Astrocyte (in vitro differentiated cells and primary cell): ENCODE results near the gene TAGAP. TPM values are rescaled to one million over a fixed set of nuclear protein-coding genes. Genes with fewer than 3 reads are reported as not detected.

Experiments
- DNase-seq: peaks from one replicate; pipeline ENCODE4 v3.0.0-alpha.2; 2010; ENCODE audit warnings: low read depth
- FAIRE-seq: peaks from 2 replicates; lab custom pipeline; 2011; peaks lifted over from hg19 to GRCh38; lab: Jason Lieb, UNC
- H2AFZ ChIP-seq: 2 replicates; pipeline ENCODE4 v1.6.0; 2012; ENCODE audit warnings: low read depth, low read length, inconsistent platforms
- H3K27ac ChIP-seq: 2 replicates; pipeline ENCODE4 v1.5.1; 2011; ENCODE audit warnings: low read depth, low read length, inconsistent platforms
- H3K27me3 ChIP-seq: 2 replicates; pipeline ENCODE4 v1.6.0; 2011; ENCODE audit warnings: low read length, inconsistent platforms; ENCODE audit not compliant: insufficient read depth
- H3K36me3 ChIP-seq: 2 replicates; pipeline ENCODE4 v1.5.1; 2011; ENCODE audit warnings: low read length, inconsistent platforms; ENCODE audit not compliant: insufficient read depth
- H3K4me1 ChIP-seq: 2 replicates; pipeline ENCODE4 v1.5.1; 2011; ENCODE audit warnings: low read length, inconsistent platforms; ENCODE audit not compliant: insufficient read depth
- H3K4me2 ChIP-seq: 2 replicates; pipeline ENCODE4 v1.6.0; 2012; ENCODE audit warnings: low read length, inconsistent platforms
- H3K4me3 ChIP-seq: 2 replicates; pipeline ENCODE4 v1.5.1; 2011; ENCODE audit warnings: low read depth, mild to moderate bottlenecking, low read length, inconsistent platforms; ENCODE audit not compliant: insufficient read depth
- H3K79me2 ChIP-seq: 2 replicates; pipeline ENCODE4 v1.6.0; 2012; ENCODE audit warnings: mild to moderate bottlenecking, low read length, inconsistent platforms; ENCODE audit not compliant: insufficient read depth
- H3K9ac ChIP-seq: 2 replicates; pipeline ENCODE4 v1.6.0; 2012; ENCODE audit warnings: mild to moderate bottlenecking, low read length, inconsistent platforms
- H3K9me3 ChIP-seq: 2 replicates; pipeline ENCODE4 v1.5.1; 2012; ENCODE audit warnings: low read depth, mild to moderate bottlenecking, low read length, inconsistent platforms; ENCODE audit not compliant: insufficient read depth
- H4K20me1 ChIP-seq: 2 replicates; pipeline ENCODE4 v1.6.0; 2012; ENCODE audit warnings: low read length, inconsistent platforms; ENCODE audit not compliant: insufficient read depth
- H3K27ac Mint-ChIP-seq: one replicate; pipeline ENCODE4 v1.8.0; 2021; ENCODE audit warnings: mild to moderate bottlenecking, mixed read lengths; ENCODE audit not compliant: unreplicated experiment
- H3K27me3 Mint-ChIP-seq: one replicate; pipeline ENCODE4 v1.8.0; 2021; ENCODE audit warnings: low read depth, mixed read lengths; ENCODE audit not compliant: unreplicated experiment
- H3K36me3 Mint-ChIP-seq: one replicate; pipeline ENCODE4 v1.8.0; 2021; ENCODE audit warnings: low read depth, mixed read lengths; ENCODE audit not compliant: unreplicated experiment
- H3K4me1 Mint-ChIP-seq: one replicate; pipeline ENCODE4 v1.8.0; 2021; ENCODE audit warnings: low read depth, mixed read lengths; ENCODE audit not compliant: unreplicated experiment
- H3K4me3 Mint-ChIP-seq: one replicate; pipeline ENCODE4 v1.8.0; 2021; ENCODE audit warnings: mild to moderate bottlenecking, moderate library complexity, mixed read lengths; ENCODE audit not compliant: unreplicated experiment
- H3K9me3 Mint-ChIP-seq: one replicate; pipeline ENCODE4 v1.8.0; 2021; ENCODE audit warnings: mild to moderate bottlenecking, mixed read lengths; ENCODE audit not compliant: unreplicated experiment
- EZH2 ChIP-seq: IDR thresholded peaks from 2 replicates; pipeline ENCODE4 v1.6.1; 2012; ENCODE audit warnings: mild to moderate bottlenecking, low read length, inconsistent platforms; ENCODE audit not compliant: insufficient read depth
- total RNA-seq: library from RNA; stranded (reverse); gene quantifications from 2 replicates; pipeline ENCODE4 v1.2.1, GENCODE V29; 2021
- TF ChIP-seq, protein P1 (sequence below): IDR thresholded peaks from 2 replicates; pipeline ENCODE4 v1.5.1; 2011; ENCODE audit warnings: low read depth, mild to moderate bottlenecking, inconsistent platforms, low read length, moderate library complexity; ENCODE audit not compliant: insufficient read depth

The TAGAP gene
- total RNA-seq, 1 donor from 2014 or later = 0.11 TPM

DNA sequence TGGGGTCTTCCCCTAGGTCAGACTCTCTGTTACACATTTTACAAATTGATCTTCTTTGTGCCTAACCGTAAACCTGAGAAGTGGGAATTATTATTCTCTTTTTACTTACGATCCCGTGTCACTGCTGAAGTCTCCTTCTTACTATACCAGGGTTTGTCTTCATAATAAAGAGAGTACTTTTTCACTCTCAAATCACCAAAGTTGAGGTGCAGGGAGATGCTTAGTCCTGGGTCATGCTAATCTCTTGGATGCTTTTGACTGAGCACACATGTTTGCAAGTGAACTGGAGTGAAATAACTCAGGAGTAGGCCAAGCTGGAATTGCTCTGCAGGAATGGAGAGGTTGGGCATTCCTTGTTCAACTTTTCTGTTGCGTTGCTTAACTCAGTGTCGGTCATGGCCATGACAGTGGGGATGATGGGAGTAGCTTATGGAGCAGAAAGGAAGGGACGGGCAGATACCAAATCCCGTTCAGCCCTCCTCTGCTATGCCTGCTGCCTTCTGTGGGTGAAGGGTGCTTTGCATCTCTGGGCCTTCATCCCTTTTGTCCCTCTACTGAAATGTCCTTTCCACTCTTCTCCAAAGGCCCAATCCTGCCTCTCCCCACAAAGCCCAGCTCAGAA is 15.2 kb upstream of the TAGAP start:
- Mint-ChIP-seq H3K27ac (peak overlapping the region; percentile 4), H3K4me3 (no peak overlapping the region), H3K9me3 (peaks cover 14% of the 10 kb centered on the region), H3K36me3 (no peaks in the 10 kb centered on the region), H3K27me3 (peaks cover 58% of the 10 kb centered on the region), H3K4me1 (peaks cover 6% of the 10 kb centered on the region)
- Histone ChIP-seq H3K36me3 (no peaks in the 10 kb centered on the region), H2AFZ (no peak overlapping the region), H3K27me3 (peaks cover 45% of the 10 kb centered on the region), H3K27ac (no peak overlapping the region), H3K9ac (no peak overlapping the region), H3K9me3 (peaks cover 2% of the 10 kb centered on the region), H3K4me2 (no peak overlapping the region), H3K4me3 (no peak overlapping the region), H4K20me1 (no peaks in the 10 kb centered on the region), H3K79me2 (no peaks in the 10 kb centered on the region), H3K4me1 (no peaks in the 10 kb centered on the region)
- DNase-seq (no peak), FAIRE-seq (no peak)
- TF ChIP-seq, protein P1, sequence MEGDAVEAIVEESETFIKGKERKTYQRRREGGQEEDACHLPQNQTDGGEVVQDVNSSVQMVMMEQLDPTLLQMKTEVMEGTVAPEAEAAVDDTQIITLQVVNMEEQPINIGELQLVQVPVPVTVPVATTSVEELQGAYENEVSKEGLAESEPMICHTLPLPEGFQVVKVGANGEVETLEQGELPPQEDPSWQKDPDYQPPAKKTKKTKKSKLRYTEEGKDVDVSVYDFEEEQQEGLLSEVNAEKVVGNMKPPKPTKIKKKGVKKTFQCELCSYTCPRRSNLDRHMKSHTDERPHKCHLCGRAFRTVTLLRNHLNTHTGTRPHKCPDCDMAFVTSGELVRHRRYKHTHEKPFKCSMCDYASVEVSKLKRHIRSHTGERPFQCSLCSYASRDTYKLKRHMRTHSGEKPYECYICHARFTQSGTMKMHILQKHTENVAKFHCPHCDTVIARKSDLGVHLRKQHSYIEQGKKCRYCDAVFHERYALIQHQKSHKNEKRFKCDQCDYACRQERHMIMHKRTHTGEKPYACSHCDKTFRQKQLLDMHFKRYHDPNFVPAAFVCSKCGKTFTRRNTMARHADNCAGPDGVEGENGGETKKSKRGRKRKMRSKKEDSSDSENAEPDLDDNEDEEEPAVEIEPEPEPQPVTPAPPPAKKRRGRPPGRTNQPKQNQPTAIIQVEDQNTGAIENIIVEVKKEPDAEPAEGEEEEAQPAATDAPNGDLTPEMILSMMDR = no peak
- TF ChIP-seq EZH2 = no peak

GRCh38 chr6:159059141-159059540 is 14.3 kb upstream of the TAGAP start:
- no peak overlapping the region for H3K9ac ChIP-seq
- H3K27me3 ChIP-seq = peaks cover 38% of the 10 kb centered on the region
- peaks cover 2% of the 10 kb centered on the region for H3K9me3 ChIP-seq
- Mint-ChIP-seq H3K27ac (no peak overlapping the region), H3K9me3 (peaks cover 14% of the 10 kb centered on the region), H3K27me3 (peaks cover 49% of the 10 kb centered on the region), H3K4me1 (peaks cover 6% of the 10 kb centered on the region), H3K36me3 (no peaks in the 10 kb centered on the region), H3K4me3 (no peak overlapping the region)
- no peaks in the 10 kb centered on the region for H3K79me2 ChIP-seq
- H3K4me2 ChIP-seq = no peak overlapping the region
- H4K20me1 ChIP-seq = no peaks in the 10 kb centered on the region
- H3K4me1 ChIP-seq = no peaks in the 10 kb centered on the region
- no peak overlapping the region for H2AFZ ChIP-seq
- no peak overlapping the region for H3K4me3 ChIP-seq
- TF ChIP-seq, protein P1 = no peak
- TF ChIP-seq EZH2 = no peak
- H3K36me3 ChIP-seq = no peaks in the 10 kb centered on the region
- H3K27ac ChIP-seq = no peak overlapping the region
- no peak for FAIRE-seq
- no peak for DNase-seq

GRCh38 chr6:159056899-159057298 is 12.1 kb upstream of the TAGAP start:
- no peak overlapping the region for H3K9ac ChIP-seq
- no peaks in the 10 kb centered on the region for H3K79me2 ChIP-seq
- H3K4me3 ChIP-seq = no peak overlapping the region
- no peak overlapping the region for H3K27ac ChIP-seq
- no peaks in the 10 kb centered on the region for H3K36me3 ChIP-seq
- H3K27ac Mint-ChIP-seq = no peak overlapping the region
- no peak for FAIRE-seq
- H3K27me3 Mint-ChIP-seq = peaks cover 27% of the 10 kb centered on the region
- H4K20me1 ChIP-seq = no peaks in the 10 kb centered on the region
- peaks cover 4% of the 10 kb centered on the region for H3K4me1 Mint-ChIP-seq
- H3K36me3 Mint-ChIP-seq = no peaks in the 10 kb centered on the region
- H3K4me3 Mint-ChIP-seq = no peak overlapping the region
- no peak overlapping the region for H2AFZ ChIP-seq
- no peaks in the 10 kb centered on the region for H3K4me1 ChIP-seq
- DNase-seq = no peak
- TF ChIP-seq EZH2 = no peak
- TF ChIP-seq, protein P1 = no peak
- peaks cover 32% of the 10 kb centered on the region for H3K27me3 ChIP-seq
- peaks cover 2% of the 10 kb centered on the region for H3K9me3 ChIP-seq
- peaks cover 9% of the 10 kb centered on the region for H3K9me3 Mint-ChIP-seq
- H3K4me2 ChIP-seq = no peak overlapping the region
